Vagina (tissue), 2 donors: Measurements from ENCODE around the gene CYP1A2.

ENCODE experiments used
- CTCF ChIP-seq, 3 experiments: fragments of 450-650 bp in 2 of 3; fragments of 200-600 bp in 1 of 3; sonication (generic) in 1 of 3; IDR thresholded peaks; one replicate each; pipeline ENCODE4 v1.5.1; 2017 to 2019; ENCODE audit warnings: antibody characterized with exemption in 3 of 3, mild to moderate bottlenecking in 2 of 3, moderate library complexity in 2 of 3
- POLR2A ChIP-seq, 2 donors: fragments of 450-650 bp; IDR thresholded peaks; one replicate each; pipeline ENCODE4 v1.6.1; 2017; ENCODE audit warnings: antibody characterized with exemption in 2 of 2, mild to moderate bottlenecking in 2 of 2, moderate library complexity in 2 of 2

- no peak for TF ChIP-seq POLR2A (IDR thresholded peaks at IDR 0.05)
- peak in 1 of 3 experiments; percentile 18 for TF ChIP-seq CTCF (IDR thresholded peaks at IDR 0.05)
Measured at GRCh38 chr15:74787251-74788041, 38.8 kb downstream of the CYP1A2 start.
